HepG2 (cell line): ENCODE data around the gene S100Z. TPM values are rescaled to one million over a fixed set of nuclear protein-coding genes. Genes with fewer than 3 reads are reported as not detected.

ENCODE experiments used
- ATAC-seq: fragments of 200-7000 bp; cut with Tn5 transposase; 3 replicates; pipeline ENCODE4 v1.9.1; 2020; ENCODE audit warnings: mild to moderate bottlenecking, moderate library complexity
- BruUV-seq: library from RNA; stranded (reverse); fragments of 400-500 nt; replicated peaks from 2 replicates; lab custom pipeline; 2021; lab: Mats Ljungman, UMichigan
- CTCF ChIA-PET: fragments of 300-600 bp; formaldehyde crosslinking; extraction: SDS; loops from one replicate; lab custom pipeline; 2021; ENCODE audit warnings: low total read pairs, inconsistent platforms, low intra/inter-chr PET ratio; lab: Yijun Ruan, JAX
- POLR2A ChIA-PET: fragments of 350-600 bp; sonication (Branson Sonifier 250); formaldehyde crosslinking; loops from one replicate; lab custom pipeline; 2020; ENCODE audit warnings: antibody characterized with exemption, inconsistent platforms; lab: Yijun Ruan, JAX
- DNase-seq: peaks from one replicate; pipeline ENCODE4 v3.0.0-alpha.2; 2015; ENCODE audit warnings: low spot score
- FAIRE-seq: peaks from 3 replicates; lab custom pipeline; 2011; peaks lifted over from hg19 to GRCh38; lab: Jason Lieb, UNC
- H2AFZ ChIP-seq: one replicate; pipeline ENCODE4 v1.6.1; 2011; ENCODE audit warnings: low read length, inconsistent platforms
- H3K27ac ChIP-seq: fragments of 300-600 bp; 3 replicates; pipeline ENCODE4 v1.8.0; 2011; ENCODE audit warnings: mixed run types, mild to moderate bottlenecking, mixed read lengths, low read length, inconsistent platforms; ENCODE audit not compliant: insufficient read depth; ENCODE audit errors: extremely low read length
- H3K27me3 ChIP-seq, 2 experiments: fragments of 200-600 bp in 1 of 2; 2 replicates in 1 of 2; 3 replicates in 1 of 2; pipeline versions ENCODE4 v1.6.0 to v1.8.0; 2011; ENCODE audit warnings: low read length in 2 of 2, mild to moderate bottlenecking in 2 of 2, moderate library complexity in 2 of 2, inconsistent platforms in 1 of 2; ENCODE audit not compliant: insufficient read depth in 2 of 2, control insufficient read depth in 1 of 2
- H3K36me3 ChIP-seq, 2 experiments: fragments of 200-600 bp in 1 of 2; replicated peaks in 1 of 2; 2 replicates in 1 of 2; 3 replicates in 1 of 2; pipeline versions ENCODE4 v1.5.1 to v1.8.0; 2011; ENCODE audit warnings: low read length in 2 of 2, inconsistent platforms in 1 of 2; ENCODE audit not compliant: insufficient read depth in 2 of 2, control insufficient read depth in 1 of 2
- H3K4me1 ChIP-seq: 2 replicates; pipeline ENCODE4 v1.5.1; 2012; ENCODE audit warnings: low read length, inconsistent platforms; ENCODE audit not compliant: insufficient read depth
- H3K4me2 ChIP-seq: 2 replicates; pipeline ENCODE4 v1.6.0; 2011; ENCODE audit warnings: low read depth, low read length, inconsistent platforms
- H3K4me3 ChIP-seq, 3 experiments: fragments of 200-600 bp in 1 of 3; sonication (generic), shearing (Covaris generic) in 1 of 3; replicated peaks in 1 of 3; 2 replicates each; pipeline ENCODE4 v1.5.1; 2011 to 2016; ENCODE audit warnings: low read length in 3 of 3, inconsistent platforms in 2 of 3, low read depth in 2 of 3, mild to moderate bottlenecking in 2 of 3, control low read depth in 1 of 3, mixed read lengths in 1 of 3; ENCODE audit not compliant: insufficient read depth in 1 of 3
- H3K79me2 ChIP-seq: one replicate; pipeline ENCODE4 v1.6.1; 2011; ENCODE audit warnings: low read length, inconsistent platforms; ENCODE audit not compliant: insufficient read depth
- H3K9ac ChIP-seq: 2 replicates; pipeline ENCODE4 v1.6.0; 2011; ENCODE audit warnings: mild to moderate bottlenecking, low read depth, low read length, inconsistent platforms; ENCODE audit not compliant: insufficient read depth
- H3K9me3 ChIP-seq: 2 replicates; pipeline ENCODE4 v1.5.1; 2012; ENCODE audit warnings: mild to moderate bottlenecking, low read length
- H4K20me1 ChIP-seq: 2 replicates; pipeline ENCODE4 v1.6.0; 2011; ENCODE audit warnings: inconsistent platforms, mild to moderate bottlenecking, low read length, moderate library complexity; ENCODE audit not compliant: insufficient read depth
- HNF1A ChIP-seq, 2 experiments: sonication (generic) in 1 of 2; formaldehyde crosslinking in 1 of 2; IDR thresholded peaks; 2 replicates each; pipeline versions ENCODE4 v1.4.0 to v1.6.1; 2016 to 2020; ENCODE audit warnings: borderline replicate concordance in 1 of 2, low read depth in 1 of 2, mild to moderate bottlenecking in 1 of 2, missing genetic modification reagents in 1 of 2
- IRF9 ChIP-seq: sonication (generic); formaldehyde crosslinking; IDR thresholded peaks from 2 replicates; pipeline ENCODE4 v1.8.0; 2022; ENCODE audit warnings: missing genetic modification reagents, mild to moderate bottlenecking, borderline replicate concordance
- RNF219 ChIP-seq: sonication (generic); formaldehyde crosslinking; IDR thresholded peaks from 2 replicates; pipeline ENCODE4 v1.5.0; 2020; ENCODE audit warnings: mild to moderate bottlenecking, missing genetic modification reagents
- SNRNP70 ChIP-seq: fragments of 200-400 bp; formaldehyde crosslinking; IDR thresholded peaks from 2 replicates; pipeline ENCODE4 v1.6.1; 2017; ENCODE audit warnings: mild to moderate bottlenecking, low read depth, low read length, moderate library complexity
- SP140L ChIP-seq: sonication (generic); formaldehyde crosslinking; IDR thresholded peaks from 2 replicates; pipeline ENCODE4 v1.4.0; 2020; ENCODE audit warnings: missing genetic modification reagents, borderline replicate concordance
- SRSF4 ChIP-seq: fragments of 200-400 bp; formaldehyde crosslinking; IDR thresholded peaks from one replicate; pipeline ENCODE4 v1.6.1; 2018; ENCODE audit warnings: mild to moderate bottlenecking, low read depth, low read length, moderate library complexity; ENCODE audit not compliant: poor library complexity, severe bottlenecking
- TBP ChIP-seq: sonication (generic); formaldehyde crosslinking; IDR thresholded peaks from 2 replicates; pipeline ENCODE4 v1.5.0; 2020; ENCODE audit warnings: missing genetic modification reagents
- ZNF564 ChIP-seq: sonication (generic); formaldehyde crosslinking; IDR thresholded peaks from 2 replicates; pipeline ENCODE4 v1.8.1; 2023; ENCODE audit warnings: mild to moderate bottlenecking, missing genetic modification reagents
- ZSCAN9 ChIP-seq: IDR thresholded peaks from 2 replicates; pipeline ENCODE4 v1.6.1; 2016; ENCODE audit warnings: borderline replicate concordance
- WGBS: methylation state at CpG from one replicate; pipeline ENCODE4 v1.1.6; 2017; ENCODE audit warnings: low lambda C conversion rate; 5-methylcytosine and 5-hydroxymethylcytosine counted together
- in situ Hi-C: cut with HindIII; loops from 2 replicates; pipeline ENCODE4 v1.10.0; 2017; ENCODE audit warnings: low pct_unique_long_range_greater_than_20kb; ENCODE audit not compliant: extremely low pct_ligation_motif_present
- intact Hi-C: fragments of 100-400 bp; cut with micrococcal nuclease; formaldehyde crosslinking; loops from one replicate; pipeline ENCODE4 v1.10.0; 2022; ENCODE audit not compliant: unreplicated experiment
- polyA plus RNA-seq, 8 experiments: library from polyadenylated mRNA; depleted of rRNA in 3 of 8; stranded (reverse) in 7 of 8; unstranded in 1 of 8; fragments of >200 nt; fragmentation: Illumina TruSeq in 4 of 8; extraction: Trizol in 4 of 8; gene quantifications; 2 replicates each; pipeline versions ENCODE4 v1.2.1 to v1.2.3, GENCODE V29; 2011 to 2016; ENCODE audit warnings: low read depth in 4 of 8, missing spikeins in 1 of 8, mixed read lengths in 1 of 8; ENCODE audit not compliant: insufficient read depth in 1 of 8
- total RNA-seq, 5 experiments: library from RNA; depleted of rRNA; stranded (reverse); fragments of >200 nt; fragmentation: Illumina TruSeq; extraction: Trizol; gene quantifications; 2 replicates each; pipeline ENCODE4 v1.2.3, GENCODE V29; 2016; ENCODE audit warnings: low read depth in 1 of 5

The S100Z gene
- total and polyA plus RNA-seq, 2 of the 13 experiments (the other 11 are each of a cell fraction or from before 2014, with no cell fraction given), result 0.22 TPM; not detected in 1

- no peaks in the 10 kb centered on the region for H4K20me1 ChIP-seq
- no peak overlapping the region for H3K4me3 ChIP-seq
- no TSS peak for BruUV-seq
- 0% methylated on average over 1 of the region's 1 CpG for WGBS
- no peaks in the 10 kb centered on the region for H3K4me1 ChIP-seq
- ATAC-seq (no peak), DNase-seq (no peak), FAIRE-seq (no peak)
- POLR2A ChIA-PET, result no interaction called here
- intact Hi-C loops (no loop called here), in situ Hi-C loops (no loop called here)
- no peak overlapping the region for H3K9ac ChIP-seq
- TF ChIP-seq ZNF564 (CRISPR knock-in tag) (no peak), HNF1A (IDR thresholded peaks at IDR 0.05; ENCODE audit: low read depth) (no peak), HNF1A (CRISPR knock-in tag; IDR thresholded peaks at IDR 0.05; ENCODE audit: borderline replicate concordance) (no peak), RNF219 (no peak), ZSCAN9 (no peak), SP140L (no peak), SNRNP70 (no peak), TBP (no peak), SRSF4 (no peak), IRF9 (CRISPR knock-in tag) (no peak)
- no peak overlapping the region for H3K4me2 ChIP-seq
- no peak overlapping the region for H2AFZ ChIP-seq
- H3K36me3 ChIP-seq, result no peaks in the 10 kb centered on the region
- CTCF ChIA-PET, result no interaction called here
- H3K27me3 ChIP-seq, result no peaks in the 10 kb centered on the region
- H3K79me2 ChIP-seq, result no peaks in the 10 kb centered on the region
- no peak overlapping the region for H3K27ac ChIP-seq
- no peaks in the 10 kb centered on the region for H3K9me3 ChIP-seq
Measured at GRCh38 chr5:76863001-76863400, 13.2 kb downstream of the S100Z start.
